NB4 (cell line): ENCODE measurements around the gene AKAP6.

Source experiments
- DNase-seq: peaks from one replicate; pipeline ENCODE4 v3.0.0; 2010; ENCODE audit warnings: low read depth
- H3K4me3 ChIP-seq: one replicate; pipeline ENCODE4 v1.5.1; 2011; ENCODE audit warnings: mild to moderate bottlenecking, low read depth, low read length, moderate library complexity
- MYC ChIP-seq: IDR thresholded peaks from 2 replicates; pipeline ENCODE4 v1.6.1; 2011; ENCODE audit warnings: low read depth, low read length
- POLR2A ChIP-seq: IDR thresholded peaks from 2 replicates; pipeline ENCODE4 v1.6.1; 2011; ENCODE audit warnings: mild to moderate bottlenecking; ENCODE audit not compliant: insufficient read length; ENCODE audit errors: extremely low read depth
- TF ChIP-seq, protein P1 (sequence below): IDR thresholded peaks from 2 replicates; pipeline ENCODE4 v1.6.1; 2011; ENCODE audit warnings: low read depth, low read length
- TF ChIP-seq, protein P2 (sequence below): IDR thresholded peaks from one replicate; pipeline ENCODE4 v1.5.1; 2012; ENCODE audit warnings: low read depth, low read length

AKAP6 gene

DNA sequence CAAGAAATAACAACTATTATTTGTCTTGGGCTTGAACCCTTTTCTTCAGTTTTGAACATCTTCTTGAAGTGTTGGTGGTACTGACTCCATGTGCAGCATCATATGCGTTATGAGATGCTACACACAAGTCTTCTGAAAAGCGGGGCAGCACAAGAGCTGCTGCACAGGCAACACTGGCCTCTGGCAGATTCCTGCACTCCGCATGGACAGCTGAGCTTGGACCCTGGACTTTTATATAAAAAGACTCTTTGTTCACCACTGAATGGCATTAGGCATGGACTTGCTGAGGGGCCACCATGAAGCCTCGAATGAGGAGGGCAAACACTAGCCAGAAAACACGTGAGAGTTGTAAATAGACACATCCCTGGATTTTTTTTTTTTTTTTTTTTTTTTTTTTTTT, 398.7 kb downstream of the AKAP6 start:
- TF ChIP-seq POLR2A: no peak
- TF ChIP-seq, protein P1, sequence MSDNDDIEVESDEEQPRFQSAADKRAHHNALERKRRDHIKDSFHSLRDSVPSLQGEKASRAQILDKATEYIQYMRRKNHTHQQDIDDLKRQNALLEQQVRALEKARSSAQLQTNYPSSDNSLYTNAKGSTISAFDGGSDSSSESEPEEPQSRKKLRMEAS: no peak
- TF ChIP-seq, protein P2, sequence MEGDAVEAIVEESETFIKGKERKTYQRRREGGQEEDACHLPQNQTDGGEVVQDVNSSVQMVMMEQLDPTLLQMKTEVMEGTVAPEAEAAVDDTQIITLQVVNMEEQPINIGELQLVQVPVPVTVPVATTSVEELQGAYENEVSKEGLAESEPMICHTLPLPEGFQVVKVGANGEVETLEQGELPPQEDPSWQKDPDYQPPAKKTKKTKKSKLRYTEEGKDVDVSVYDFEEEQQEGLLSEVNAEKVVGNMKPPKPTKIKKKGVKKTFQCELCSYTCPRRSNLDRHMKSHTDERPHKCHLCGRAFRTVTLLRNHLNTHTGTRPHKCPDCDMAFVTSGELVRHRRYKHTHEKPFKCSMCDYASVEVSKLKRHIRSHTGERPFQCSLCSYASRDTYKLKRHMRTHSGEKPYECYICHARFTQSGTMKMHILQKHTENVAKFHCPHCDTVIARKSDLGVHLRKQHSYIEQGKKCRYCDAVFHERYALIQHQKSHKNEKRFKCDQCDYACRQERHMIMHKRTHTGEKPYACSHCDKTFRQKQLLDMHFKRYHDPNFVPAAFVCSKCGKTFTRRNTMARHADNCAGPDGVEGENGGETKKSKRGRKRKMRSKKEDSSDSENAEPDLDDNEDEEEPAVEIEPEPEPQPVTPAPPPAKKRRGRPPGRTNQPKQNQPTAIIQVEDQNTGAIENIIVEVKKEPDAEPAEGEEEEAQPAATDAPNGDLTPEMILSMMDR: no peak
- TF ChIP-seq MYC: no peak
- no peak for DNase-seq
- H3K4me3 ChIP-seq: no peak overlapping the region

DNA sequence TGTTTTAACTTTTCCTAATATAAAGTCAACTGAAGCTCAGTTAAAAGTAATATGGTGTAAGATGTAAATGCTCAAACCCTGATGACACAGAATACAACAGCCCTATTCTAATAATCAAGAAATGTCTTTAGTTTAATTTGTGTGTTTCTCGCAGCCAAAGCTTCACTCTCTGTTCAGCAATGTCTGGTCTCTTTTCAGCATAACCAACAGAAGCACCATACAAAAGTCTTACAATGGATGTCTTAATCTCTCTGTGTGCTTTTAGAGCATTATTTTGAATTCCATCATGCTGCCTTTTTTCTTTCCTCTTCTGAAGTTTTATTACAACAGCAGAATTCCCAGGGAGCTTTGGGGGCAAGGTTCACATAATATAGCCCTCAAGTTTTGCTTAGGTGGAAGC, 399.4 kb downstream of the AKAP6 start:
- H3K4me3 ChIP-seq: no peak overlapping the region
- TF ChIP-seq MYC (no peak), POLR2A (no peak)
- TF ChIP-seq, protein P1: no peak
- TF ChIP-seq, protein P2: no peak
- DNase-seq: no peak

DNA sequence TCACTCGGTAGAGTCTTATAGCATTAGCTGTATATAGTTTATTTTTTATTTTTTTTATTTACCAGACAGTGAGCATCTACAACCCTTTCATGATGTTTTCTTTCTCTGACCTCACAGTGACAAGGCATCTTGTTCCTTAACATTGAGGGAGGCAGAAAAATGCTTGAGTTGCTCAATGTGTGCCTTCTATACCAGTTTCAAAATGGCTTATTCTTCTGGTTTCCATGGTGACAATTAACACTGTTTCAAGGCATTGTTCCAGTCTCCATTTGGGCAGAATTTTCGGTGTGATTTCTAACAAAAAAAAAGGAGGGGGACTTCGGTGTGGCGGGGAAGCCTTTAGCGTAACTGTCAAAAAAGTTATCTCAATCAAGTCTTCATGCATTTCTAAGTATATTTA, 399.9 kb downstream of the AKAP6 start:
- no peak overlapping the region for H3K4me3 ChIP-seq
- TF ChIP-seq, protein P2: no peak
- TF ChIP-seq, protein P1: no peak
- TF ChIP-seq POLR2A: no peak
- DNase-seq: no peak

DNA sequence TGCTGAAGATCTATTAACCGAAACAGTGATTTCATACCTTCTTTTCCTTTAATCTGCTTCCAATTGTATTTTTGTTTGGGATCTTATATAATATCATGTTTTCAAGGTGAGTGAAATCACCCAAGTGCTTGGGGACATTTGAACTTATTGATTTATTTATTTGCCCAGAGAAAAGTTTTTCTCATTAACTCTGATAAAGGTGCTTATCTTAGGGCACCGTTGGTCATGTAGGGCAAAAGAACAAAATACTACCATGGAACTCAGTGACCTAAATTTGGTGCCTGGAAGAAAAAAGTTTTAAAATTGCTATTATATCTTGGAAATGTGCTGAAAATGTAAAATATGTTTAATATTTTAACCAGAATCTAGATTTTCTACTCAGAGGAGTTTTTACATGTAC, 402.2 kb downstream of the AKAP6 start:
- no peak for TF ChIP-seq MYC
- TF ChIP-seq, protein P1: no peak
- TF ChIP-seq POLR2A: no peak
- TF ChIP-seq, protein P2: no peak
- DNase-seq: no peak
- no peak overlapping the region for H3K4me3 ChIP-seq

DNA sequence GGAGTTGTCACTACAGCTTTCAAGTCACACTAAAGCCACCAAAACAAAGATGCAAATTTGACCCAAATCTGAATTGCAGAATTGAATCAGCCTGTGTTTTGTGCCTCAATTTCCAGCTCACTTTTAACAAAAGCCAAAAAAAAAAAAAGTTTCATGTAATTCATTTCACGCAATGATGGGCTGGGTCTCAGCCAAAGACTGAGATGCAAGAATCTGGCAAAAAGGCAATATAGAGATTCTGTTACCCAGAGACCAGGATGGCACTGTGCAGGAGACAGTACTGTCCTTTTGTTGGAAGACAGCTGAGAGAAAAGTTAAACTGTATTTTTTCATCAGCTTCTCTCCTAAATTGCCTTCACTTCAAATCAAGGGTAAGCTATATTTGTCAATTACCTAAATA, 403.9 kb downstream of the AKAP6 start:
- TF ChIP-seq, protein P1: no peak
- TF ChIP-seq MYC: no peak
- TF ChIP-seq, protein P2: no peak
- TF ChIP-seq POLR2A: no peak
- H3K4me3 ChIP-seq: no peak overlapping the region
- no peak for DNase-seq

DNA sequence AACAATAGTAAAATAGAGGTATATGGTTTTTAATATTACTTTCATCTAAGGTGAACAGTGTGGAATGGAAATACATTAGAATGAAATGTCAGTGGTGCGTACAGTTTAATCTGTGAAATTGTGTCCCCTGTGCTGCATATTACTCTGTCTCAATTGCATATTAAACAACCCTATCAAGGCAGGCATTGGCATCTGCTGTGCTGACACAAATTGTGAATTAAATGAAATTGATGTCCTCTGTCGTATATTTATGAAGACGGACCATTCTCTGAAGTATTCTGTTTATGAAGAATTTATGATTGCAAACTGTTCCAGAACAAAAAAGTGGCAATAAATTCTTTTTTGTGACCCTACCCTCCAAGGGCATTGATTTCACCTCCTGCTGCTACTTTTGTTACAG, 405.2 kb downstream of the AKAP6 start:
- DNase-seq: no peak
- no peak for TF ChIP-seq POLR2A
- TF ChIP-seq MYC: no peak
- TF ChIP-seq, protein P2: no peak
- TF ChIP-seq, protein P1: no peak
- H3K4me3 ChIP-seq: no peak overlapping the region
